T-cell (primary cell): Measurements from ENCODE around the gene ENKUR. TPM values are rescaled to one million over a fixed set of nuclear protein-coding genes. Genes with fewer than 3 reads are reported as not detected.

Experiments used
- ATAC-seq, 4 experiments: fragments of 200-7000 bp in 3 of 4; fragments of 150-1000 bp in 1 of 4; cut with Tn5 transposase; replicated peaks in 1 of 4; 1 replicate in 3 of 4; 2 replicates in 1 of 4; pipeline ENCODE4 v1.10.0; 2021; ENCODE audit warnings: moderate library complexity in 3 of 4, mild to moderate bottlenecking in 2 of 4, moderate number of reproducible peaks in 1 of 4
- CTCF ChIA-PET, 2 donors: fragments of 300-600 bp; sonication (Branson Sonifier 250); formaldehyde crosslinking; loops; one replicate each; lab custom pipeline; 2022; ENCODE audit warnings: antibody characterized with exemption in 2 of 2; lab: Charles Lee
- POLR2A ChIA-PET, 2 donors: fragments of 300-600 bp; sonication (Branson Sonifier 250); formaldehyde crosslinking; loops; one replicate each; lab custom pipeline; 2022; ENCODE audit warnings: antibody characterized with exemption in 2 of 2; lab: Charles Lee
- DNase-seq, 35 experiments: peaks; one replicate each; pipeline versions ENCODE4 v3.0.0 to v3.0.0-alpha.2; 2013 to 2023
- H3K27ac ChIP-seq: one replicate; pipeline ENCODE4 v1.5.1; 2013; ENCODE audit warnings: low read length
- H3K27me3 ChIP-seq, 2 experiments: replicated peaks in 1 of 2; 1 replicate in 1 of 2; 2 replicates in 1 of 2; pipeline versions ENCODE4 v1.6.1 to v1.7.0; 2013; ENCODE audit warnings: low read length in 1 of 2, mixed read lengths in 1 of 2; ENCODE audit not compliant: control insufficient read depth in 2 of 2, insufficient read depth in 2 of 2; ENCODE audit errors: extremely low read depth in 1 of 2
- H3K36me3 ChIP-seq, 2 donors: 1 replicate in 1 of 2; 2 replicates in 1 of 2; pipeline versions ENCODE4 v1.6.1 to v1.7.0; 2013; ENCODE audit warnings: low read length in 1 of 2; ENCODE audit not compliant: control insufficient read depth in 2 of 2, insufficient read depth in 1 of 2; ENCODE audit errors: extremely low read depth in 1 of 2
- H3K4me1 ChIP-seq, 2 experiments: 1 replicate in 1 of 2; 2 replicates in 1 of 2; pipeline versions ENCODE4 v1.6.1 to v1.7.0; 2013; ENCODE audit warnings: low read length in 2 of 2, mixed read lengths in 1 of 2; ENCODE audit not compliant: insufficient read depth in 2 of 2, control insufficient read depth in 1 of 2; ENCODE audit errors: extremely low read depth in 1 of 2
- H3K4me3 ChIP-seq, 2 donors: 1 replicate in 1 of 2; 2 replicates in 1 of 2; pipeline versions ENCODE4 v1.5.1 to v1.7.0; 2013; ENCODE audit warnings: mild to moderate bottlenecking in 2 of 2, low read length in 1 of 2, moderate library complexity in 1 of 2; ENCODE audit not compliant: control insufficient read depth in 1 of 2; ENCODE audit errors: extremely low read depth in 1 of 2
- H3K9me3 ChIP-seq: 2 replicates; pipeline ENCODE4 v1.7.0; 2013
- H3K27ac Mint-ChIP-seq, 2 donors: one replicate each; pipeline ENCODE4 v1.8.0; 2020 to 2021; ENCODE audit warnings: mild to moderate bottlenecking in 2 of 2, mixed read lengths in 2 of 2
- H3K27me3 Mint-ChIP-seq, 2 donors: one replicate each; pipeline ENCODE4 v1.8.0; 2021 to 2022; ENCODE audit warnings: mixed read lengths in 2 of 2
- H3K36me3 Mint-ChIP-seq: one replicate; pipeline ENCODE4 v1.8.0; 2021; ENCODE audit warnings: mixed read lengths
- H3K4me1 Mint-ChIP-seq, 3 donors: one replicate each; pipeline ENCODE4 v1.8.0; 2020 to 2022; ENCODE audit warnings: mixed read lengths in 3 of 3, mild to moderate bottlenecking in 1 of 3
- H3K4me3 Mint-ChIP-seq, 3 donors: one replicate each; pipeline ENCODE4 v1.8.0; 2020 to 2022; ENCODE audit warnings: mild to moderate bottlenecking in 3 of 3, mixed read lengths in 3 of 3, moderate library complexity in 3 of 3
- H3K9me3 Mint-ChIP-seq, 3 donors: one replicate each; pipeline ENCODE4 v1.8.0; 2020 to 2022; ENCODE audit warnings: mixed read lengths in 3 of 3
- WGBS: methylation state at CpG from one replicate; pipeline ENCODE4 v1.1.5; 2013; ENCODE audit warnings: missing lambda C conversion rate; ENCODE audit not compliant: insufficient coverage; 5-methylcytosine and 5-hydroxymethylcytosine counted together
- total RNA-seq, 35 experiments: library from RNA in 6 of 35; stranded (reverse) in 6 of 35; fragments of 120-200 nt in 1 of 35; gene quantifications; one replicate each; pipeline versions ENCODE4 v1.2.1 to v1.2.4 and lab custom pipeline; 2013 to 2026

Gene ENKUR
- total RNA-seq, 5 donors from 2014 or later (not counting 1 experiment from before 2014, with no cell fraction given), result 0.48 TPM; not detected in 4

- WGBS, result 74% methylated on average over 4 of the region's 7 CpGs
- Histone ChIP-seq H3K36me3 (no peaks in the 10 kb centered on the region), H3K27me3 (peaks cover 0 to 4% of the 10 kb centered on the region in 2 experiments), H3K4me3 (no peak overlapping the region), H3K9me3 (no peaks in the 10 kb centered on the region), H3K4me1 (peaks cover 0 to 14% of the 10 kb centered on the region in 2 experiments), H3K27ac (no peak overlapping the region)
- Mint-ChIP-seq H3K27me3 (peaks cover 0 to 11% of the 10 kb centered on the region in 2 donors), H3K4me1 (peaks cover 0 to 18% (median 6%) of the 10 kb centered on the region in 3 donors), H3K9me3 (no peaks in the 10 kb centered on the region), H3K4me3 (no peak overlapping the region), H3K27ac (no peak overlapping the region), H3K36me3 (no peaks in the 10 kb centered on the region)
- POLR2A ChIA-PET, result no interaction called here
- no peak for ATAC-seq
- CTCF ChIA-PET, result no interaction called here
- no peak for DNase-seq
Measured at GRCh38 chr10:25059990-25060389, 44.0 kb upstream of the ENKUR start.

- no peak overlapping the region for H3K27ac ChIP-seq
- no peaks in the 10 kb centered on the region for H3K9me3 ChIP-seq
- Mint-ChIP-seq H3K4me1 (peaks cover 0 to 8% (median 6%) of the 10 kb centered on the region in 3 donors), H3K9me3 (no peaks in the 10 kb centered on the region), H3K27me3 (peaks cover 2 to 9% of the 10 kb centered on the region in 2 donors), H3K36me3 (no peaks in the 10 kb centered on the region), H3K4me3 (no peak overlapping the region), H3K27ac (no peak overlapping the region)
- no CpG with 5 or more reads among the region's 4 CpGs for WGBS
- ATAC-seq (no peak), DNase-seq (no peak)
- POLR2A ChIA-PET, result no interaction called here
- peaks cover 0 to 4% of the 10 kb centered on the region in 2 experiments for H3K27me3 ChIP-seq
- H3K4me3 ChIP-seq, result no peak overlapping the region
- CTCF ChIA-PET, result no interaction called here
- H3K36me3 ChIP-seq, result no peaks in the 10 kb centered on the region
- peaks cover 0 to 8% of the 10 kb centered on the region in 2 experiments for H3K4me1 ChIP-seq
Measured at GRCh38 chr10:25057886-25058285, 41.9 kb upstream of the ENKUR start.

- DNase-seq, result no peak
- Mint-ChIP-seq H3K36me3 (no peaks in the 10 kb centered on the region), H3K4me3 (no peak overlapping the region), H3K27ac (no peak overlapping the region), H3K4me1 (no peaks in the 10 kb centered on the region), H3K27me3 (peaks cover 2 to 9% of the 10 kb centered on the region in 2 donors), H3K9me3 (no peaks in the 10 kb centered on the region)
- ChIA-PET CTCF (no interaction called here), POLR2A (no interaction called here)
- Histone ChIP-seq H3K27me3 (no peaks in the 10 kb centered on the region), H3K9me3 (no peaks in the 10 kb centered on the region), H3K27ac (no peak overlapping the region), H3K4me3 (no peak overlapping the region), H3K36me3 (no peaks in the 10 kb centered on the region), H3K4me1 (no peaks in the 10 kb centered on the region)
- no peak for ATAC-seq
- WGBS, result 33% methylated on average over 1 of the region's 3 CpGs
Measured at GRCh38 chr10:25056726-25057125, 40.8 kb upstream of the ENKUR start.

GRCh38 chr10:25052012-25052411 lies 36.1 kb upstream of the ENKUR start:
- peaks cover 0 to 4% of the 10 kb centered on the region in 2 experiments for H3K27me3 ChIP-seq
- POLR2A ChIA-PET, result no interaction called here
- no peak for DNase-seq
- Mint-ChIP-seq H3K36me3 (no peaks in the 10 kb centered on the region), H3K4me3 (no peak overlapping the region), H3K27ac (no peak overlapping the region), H3K9me3 (peaks cover 0 to 5% (median 0%) of the 10 kb centered on the region in 3 donors), H3K27me3 (peaks cover 21 to 41% of the 10 kb centered on the region in 2 donors), H3K4me1 (no peaks in the 10 kb centered on the region)
- H3K4me1 ChIP-seq, result no peaks in the 10 kb centered on the region
- no peak overlapping the region for H3K4me3 ChIP-seq
- H3K36me3 ChIP-seq, result no peaks in the 10 kb centered on the region
- H3K27ac ChIP-seq, result no peak overlapping the region
- ATAC-seq, result no peak
- CTCF ChIA-PET, result no interaction called here
- no CpG with 5 or more reads among the region's 1 CpG for WGBS
- no peaks in the 10 kb centered on the region for H3K9me3 ChIP-seq

- H3K4me3 ChIP-seq, result no peak overlapping the region
- POLR2A ChIA-PET, result no interaction called here
- Mint-ChIP-seq H3K4me1 (no peaks in the 10 kb centered on the region), H3K4me3 (no peak overlapping the region), H3K27me3 (peaks cover 23 to 36% of the 10 kb centered on the region in 2 donors), H3K36me3 (no peaks in the 10 kb centered on the region), H3K27ac (no peak overlapping the region), H3K9me3 (peaks cover 0 to 5% (median 0%) of the 10 kb centered on the region in 3 donors)
- no peak overlapping the region for H3K27ac ChIP-seq
- WGBS, result 67% methylated on average over 3 of the region's 9 CpGs
- no peaks in the 10 kb centered on the region for H3K4me1 ChIP-seq
- CTCF ChIA-PET, result interaction anchor here in 1 of 2 donors (0.6 kb wide), 1 partner anchor 317 kb away, joined by 5 read pairs; no protein-coding TSS in a partner anchor
- H3K27me3 ChIP-seq, result peaks cover 0 to 4% of the 10 kb centered on the region in 2 experiments
- no peak for DNase-seq
- H3K9me3 ChIP-seq, result no peaks in the 10 kb centered on the region
- no peak for ATAC-seq
- H3K36me3 ChIP-seq, result no peaks in the 10 kb centered on the region
Measured at GRCh38 chr10:25050402-25050801, 34.4 kb upstream of the ENKUR start.

GRCh38 chr10:25049966-25050365 lies 34.0 kb upstream of the ENKUR start:
- H3K9me3 ChIP-seq, result no peaks in the 10 kb centered on the region
- H3K36me3 ChIP-seq, result no peaks in the 10 kb centered on the region
- ChIA-PET POLR2A (no interaction called here), CTCF (no interaction called here)
- WGBS, result 100% methylated on average over 2 of the region's 2 CpGs
- Mint-ChIP-seq H3K9me3 (peaks cover 0 to 5% (median 0%) of the 10 kb centered on the region in 3 donors), H3K4me1 (no peaks in the 10 kb centered on the region), H3K36me3 (no peaks in the 10 kb centered on the region), H3K27me3 (peaks cover 24 to 36% of the 10 kb centered on the region in 2 donors), H3K27ac (no peak overlapping the region), H3K4me3 (no peak overlapping the region)
- H3K27me3 ChIP-seq, result peaks cover 0 to 4% of the 10 kb centered on the region in 2 experiments
- H3K27ac ChIP-seq, result no peak overlapping the region
- DNase-seq (no peak), ATAC-seq (no peak)
- H3K4me3 ChIP-seq, result no peak overlapping the region
- no peaks in the 10 kb centered on the region for H3K4me1 ChIP-seq

GRCh38 chr10:25048450-25048849 lies 32.5 kb upstream of the ENKUR start:
- H3K36me3 Mint-ChIP-seq, result no peaks in the 10 kb centered on the region
- no peak overlapping the region for H3K27ac Mint-ChIP-seq
- Histone ChIP-seq H3K36me3 (no peaks in the 10 kb centered on the region), H3K4me3 (no peak overlapping the region), H3K27ac (no peak overlapping the region), H3K27me3 (peaks cover 0 to 4% of the 10 kb centered on the region in 2 experiments), H3K4me1 (no peaks in the 10 kb centered on the region), H3K9me3 (no peaks in the 10 kb centered on the region)
- 78% methylated on average over 3 of the region's 5 CpGs for WGBS
- peaks cover 0 to 5% (median 0%) of the 10 kb centered on the region in 3 donors for H3K9me3 Mint-ChIP-seq
- ChIA-PET CTCF (no interaction called here), POLR2A (no interaction called here)
- no peak for ATAC-seq
- DNase-seq, result no peak
- H3K4me1 Mint-ChIP-seq, result no peaks in the 10 kb centered on the region
- H3K27me3 Mint-ChIP-seq, result peaks cover 26 to 42% of the 10 kb centered on the region in 2 donors
- H3K4me3 Mint-ChIP-seq, result no peak overlapping the region
